Measurements from ENCODE around the gene MILR1. TPM values are rescaled to one million over a fixed set of nuclear protein-coding genes. Genes with fewer than 3 reads are reported as not detected.
A peak's percentile ranks its signal among the peaks of the same experiment; 100 is the strongest.
"Not testable (repeated sequence)": the region's sequence is repeated elsewhere in the genome, so short reads cannot be mapped to it uniquely, and the experiment has no call there.

MILR1 gene
- polyA plus RNA-seq, 6 donors from 2014 or later: 5.7 to 52.7 (median 15.9) TPM

GRCh38 chr17:64461788-64462187 is 12.9 kb downstream of the MILR1 start:
- no peak for ATAC-seq (ENCODE audit: low read depth in 2 of 2)
- no peak overlapping the region for H3K4me3 Mint-ChIP-seq
- H3K9me3 Mint-ChIP-seq: no peaks in the 10 kb centered on the region
- DNase-seq: no peak
- peaks cover 21 to 34% (median 28%) of the 10 kb centered on the region in 3 donors for H3K4me1 Mint-ChIP-seq
- H3K27ac Mint-ChIP-seq: peak overlapping the region in 2 of 6 donors; percentile 7 to 50
- H3K36me3 Mint-ChIP-seq: peaks cover 5 to 13% of the 10 kb centered on the region in 2 donors
- H3K27me3 Mint-ChIP-seq: no peaks in the 10 kb centered on the region

GRCh38 chr17:64466019-64466735 is 17.3 kb downstream of the MILR1 start:
- Mint-ChIP-seq H3K4me3 (no peak overlapping the region), H3K27ac (peak overlapping the region in 3 of 6 donors; percentile 42 to 68 (median 43)), H3K9me3 (no peaks in the 10 kb centered on the region), H3K36me3 (peaks cover 13 to 17% of the 10 kb centered on the region in 2 donors), H3K27me3 (no peaks in the 10 kb centered on the region), H3K4me1 (peaks cover 4 to 9% (median 4%) of the 10 kb centered on the region in 3 donors)
- no peak for ATAC-seq (ENCODE audit: low read depth in 2 of 2)
- DNase-seq: no peak

- H3K36me3 Mint-ChIP-seq: peaks cover 11 to 16% of the 10 kb centered on the region in 2 donors
- peak overlapping the region in 2 of 6 donors; percentile 43 to 73 for H3K27ac Mint-ChIP-seq
- ATAC-seq (ENCODE audit: low read depth in 2 of 2); H3K9me3 Mint-ChIP-seq; H3K4me1 Mint-ChIP-seq; H3K4me3 Mint-ChIP-seq; H3K27me3 Mint-ChIP-seq; DNase-seq: not testable (repeated sequence)
Observed at GRCh38 chr17:64466834-64467233, 17.9 kb downstream of the MILR1 start.

GRCh38 chr17:64470625-64471024 is 21.7 kb downstream of the MILR1 start:
- H3K4me1 Mint-ChIP-seq: peaks cover 0 to 14% (median 9%) of the 10 kb centered on the region in 3 donors
- peak overlapping the region in 1 of 6 donors; percentile 56 for H3K27ac Mint-ChIP-seq
- ATAC-seq (ENCODE audit: low read depth in 2 of 2): no peak
- no peaks in the 10 kb centered on the region for H3K9me3 Mint-ChIP-seq
- H3K36me3 Mint-ChIP-seq: peaks cover 9 to 15% of the 10 kb centered on the region in 2 donors
- H3K27me3 Mint-ChIP-seq: no peaks in the 10 kb centered on the region
- no peak overlapping the region for H3K4me3 Mint-ChIP-seq
- no peak for DNase-seq

- Mint-ChIP-seq H3K27me3 (no peaks in the 10 kb centered on the region), H3K36me3 (peaks cover 9 to 15% of the 10 kb centered on the region in 2 donors), H3K4me1 (peaks cover 0 to 15% (median 7%) of the 10 kb centered on the region in 3 donors), H3K4me3 (no peak overlapping the region), H3K27ac (peak overlapping the region in 3 of 6 donors; percentile 8 to 39 (median 20)), H3K9me3 (no peaks in the 10 kb centered on the region)
- DNase-seq (no peak), ATAC-seq (ENCODE audit: low read depth in 2 of 2) (no peak)
Observed at GRCh38 chr17:64471440-64471839, 22.5 kb downstream of the MILR1 start.

- H3K27ac Mint-ChIP-seq: peak overlapping the region in 4 of 6 donors; percentile 49 to 70 (median 60)
- H3K27me3 Mint-ChIP-seq: no peaks in the 10 kb centered on the region
- H3K9me3 Mint-ChIP-seq: no peaks in the 10 kb centered on the region
- peaks cover 0 to 15% (median 4%) of the 10 kb centered on the region in 3 donors for H3K4me1 Mint-ChIP-seq
- no peak for ATAC-seq (ENCODE audit: low read depth in 2 of 2)
- DNase-seq: no peak
- H3K36me3 Mint-ChIP-seq: peaks cover 9 to 19% of the 10 kb centered on the region in 2 donors
- no peak overlapping the region for H3K4me3 Mint-ChIP-seq
Observed at GRCh38 chr17:64472564-64472963, 23.6 kb downstream of the MILR1 start.

- H3K4me3 Mint-ChIP-seq: no peak overlapping the region
- H3K4me1 Mint-ChIP-seq: peaks cover 0 to 14% (median 4%) of the 10 kb centered on the region in 3 donors
- H3K36me3 Mint-ChIP-seq: peaks cover 6 to 7% of the 10 kb centered on the region in 2 donors
- no peaks in the 10 kb centered on the region for H3K27me3 Mint-ChIP-seq
- no peaks in the 10 kb centered on the region for H3K9me3 Mint-ChIP-seq
- no peak for ATAC-seq (ENCODE audit: low read depth in 2 of 2)
- peak overlapping the region in 1 of 6 donors; percentile 14 for H3K27ac Mint-ChIP-seq
- DNase-seq: no peak
Observed at GRCh38 chr17:64477849-64478248, 28.9 kb downstream of the MILR1 start.

- H3K27me3 Mint-ChIP-seq: no peaks in the 10 kb centered on the region
- H3K27ac Mint-ChIP-seq: peak overlapping the region in 1 of 6 donors; percentile 13
- H3K4me3 Mint-ChIP-seq: no peak overlapping the region
- no peaks in the 10 kb centered on the region for H3K9me3 Mint-ChIP-seq
- ATAC-seq (ENCODE audit: low read depth in 2 of 2) (no peak), DNase-seq (no peak)
- peaks cover 0 to 4% (median 3%) of the 10 kb centered on the region in 3 donors for H3K4me1 Mint-ChIP-seq
- peaks cover 6 to 17% of the 10 kb centered on the region in 2 donors for H3K36me3 Mint-ChIP-seq
Observed at GRCh38 chr17:64480951-64481350, 32.0 kb downstream of the MILR1 start.

- no peak for DNase-seq
- Mint-ChIP-seq H3K27ac (no peak overlapping the region), H3K27me3 (no peaks in the 10 kb centered on the region), H3K4me3 (no peak overlapping the region), H3K9me3 (no peaks in the 10 kb centered on the region), H3K4me1 (peaks cover 0 to 3% (median 0%) of the 10 kb centered on the region in 3 donors), H3K36me3 (peaks cover 9 to 17% of the 10 kb centered on the region in 2 donors)
- ATAC-seq (ENCODE audit: low read depth in 2 of 2): no peak
Observed at GRCh38 chr17:64484380-64484779, 35.5 kb downstream of the MILR1 start.

- Mint-ChIP-seq H3K4me1 (peaks cover 0 to 10% (median 0%) of the 10 kb centered on the region in 3 donors), H3K27ac (no peak overlapping the region), H3K4me3 (peak overlapping the region in 1 of 8 donors; percentile 21), H3K36me3 (peaks cover 16 to 19% of the 10 kb centered on the region in 2 donors), H3K27me3 (no peaks in the 10 kb centered on the region), H3K9me3 (no peaks in the 10 kb centered on the region)
- no peak for DNase-seq
- ATAC-seq (ENCODE audit: low read depth in 2 of 2): no peak
Observed at GRCh38 chr17:64488301-64488700, 39.4 kb downstream of the MILR1 start.

GRCh38 chr17:64491034-64491860 is 42.3 kb downstream of the MILR1 start:
- Mint-ChIP-seq H3K27me3 (no peaks in the 10 kb centered on the region), H3K4me3 (peak overlapping the region in 1 of 8 donors; percentile 38), H3K36me3 (peaks cover 7 to 27% of the 10 kb centered on the region in 2 donors), H3K27ac (peak overlapping the region in 2 of 6 donors; percentile 38 to 44), H3K9me3 (no peaks in the 10 kb centered on the region), H3K4me1 (peaks cover 13 to 37% (median 20%) of the 10 kb centered on the region in 3 donors)
- DNase-seq (peak; percentile 42), ATAC-seq (ENCODE audit: low read depth in 2 of 2) (peak; percentile 69 to 74)

GRCh38 chr17:64491994-64492393 is 43.1 kb downstream of the MILR1 start:
- DNase-seq (no peak), ATAC-seq (ENCODE audit: low read depth in 2 of 2) (no peak)
- Mint-ChIP-seq H3K4me3 (no peak overlapping the region), H3K9me3 (peaks cover 0 to 2% (median 0%) of the 10 kb centered on the region in 7 donors), H3K36me3 (peaks cover 7 to 27% of the 10 kb centered on the region in 2 donors), H3K27me3 (no peaks in the 10 kb centered on the region), H3K4me1 (peaks cover 19 to 45% (median 27%) of the 10 kb centered on the region in 3 donors), H3K27ac (no peak overlapping the region)

- Mint-ChIP-seq H3K9me3 (peaks cover 0 to 2% (median 0%) of the 10 kb centered on the region in 7 donors), H3K4me3 (peak overlapping the region in 1 of 8 donors; percentile 74), H3K27ac (peak overlapping the region in 1 of 6 donors; percentile 38), H3K36me3 (peaks cover 7 to 27% of the 10 kb centered on the region in 2 donors), H3K27me3 (no peaks in the 10 kb centered on the region), H3K4me1 (peaks cover 24 to 51% (median 33%) of the 10 kb centered on the region in 3 donors)
- DNase-seq: peak; percentile 11
- ATAC-seq (ENCODE audit: low read depth in 2 of 2): no peak
Observed at GRCh38 chr17:64492481-64493109, 43.7 kb downstream of the MILR1 start.

Data from naive B cell (primary cell).